Left lung (tissue), 10 donors: Measurements from ENCODE around the gene NUAK1. TPM values are rescaled to one million over a fixed set of nuclear protein-coding genes. Genes with fewer than 3 reads are reported as not detected.
A peak's percentile ranks its signal among the peaks of the same experiment; 100 is the strongest.

Experiments
- ATAC-seq: fragments of 200-7000 bp; cut with Tn5 transposase; one replicate; pipeline ENCODE4 v1.9.1; 2020; ENCODE audit warnings: moderate library complexity
- DNase-seq, 4 donors: peaks; one replicate each; pipeline ENCODE4 v3.0.0-alpha.2; 2013 to 2020
- H3K27ac ChIP-seq, 2 donors: fragments of 200-600 bp; sonication (generic) in 1 of 2; one replicate each; pipeline versions ENCODE4 v1.5.0 to v1.8.0; 2020 to 2021
- H3K27me3 ChIP-seq, 2 donors: fragments of 200-600 bp; sonication (generic) in 1 of 2; one replicate each; pipeline versions ENCODE4 v1.5.0 to v1.8.0; 2020 to 2021
- H3K36me3 ChIP-seq, 2 donors: fragments of 200-600 bp; sonication (generic) in 1 of 2; one replicate each; pipeline versions ENCODE4 v1.5.0 to v1.8.0; 2020 to 2021
- H3K4me1 ChIP-seq, 2 donors: fragments of 200-600 bp; one replicate each; pipeline ENCODE4 v1.8.0; 2021
- H3K4me3 ChIP-seq, 2 donors: fragments of 200-600 bp; sonication (generic) in 1 of 2; one replicate each; pipeline versions ENCODE4 v1.5.0 to v1.8.0; 2020 to 2021; ENCODE audit warnings: mild to moderate bottlenecking in 1 of 2
- H3K9me3 ChIP-seq, 2 donors: fragments of 200-600 bp; sonication (generic) in 1 of 2; one replicate each; pipeline versions ENCODE4 v1.5.0 to v1.8.0; 2020 to 2021
- intact Hi-C, 2 donors: fragments of 100-400 bp; cut with DNase I; formaldehyde crosslinking; loops; one replicate each; pipeline versions ENCODE4 v1.11.2 to v1.14.2; 2022
- polyA plus RNA-seq, 6 donors: library from polyadenylated mRNA; unstranded; fragments of 120-200 nt; gene quantifications; one replicate each; pipeline ENCODE4 v1.2.1, GENCODE V29; 2013; ENCODE audit not compliant: insufficient read length in 6 of 6
- total RNA-seq, 2 donors: library from RNA; stranded (reverse); fragmentation: NEBNext Ultra II Directional; extraction: Animal tissue kit (Norgen Biotek cat#: 25700); gene quantifications; one replicate each; pipeline ENCODE4 v1.2.1, GENCODE V29; 2021
- TF ChIP-seq, protein P1 (sequence below), 2 donors: fragments of 200-600 bp; sonication (generic) in 1 of 2; IDR thresholded peaks; one replicate each; pipeline versions ENCODE4 v1.5.0 to v1.8.0; 2021; ENCODE audit warnings: antibody characterized with exemption in 2 of 2
- donor health status: DM: no; HTN: yes; CAD: no.
- donor health status: DM: no; HTN: no; CAD: no.

Gene NUAK1
- total and polyA plus RNA-seq, 8 donors: 6.5 to 11.7 (median 8.1) TPM

GRCh38 chr12:106174876-106175275 is 36.1 kb upstream of the NUAK1 start:
- TF ChIP-seq, protein P1, sequence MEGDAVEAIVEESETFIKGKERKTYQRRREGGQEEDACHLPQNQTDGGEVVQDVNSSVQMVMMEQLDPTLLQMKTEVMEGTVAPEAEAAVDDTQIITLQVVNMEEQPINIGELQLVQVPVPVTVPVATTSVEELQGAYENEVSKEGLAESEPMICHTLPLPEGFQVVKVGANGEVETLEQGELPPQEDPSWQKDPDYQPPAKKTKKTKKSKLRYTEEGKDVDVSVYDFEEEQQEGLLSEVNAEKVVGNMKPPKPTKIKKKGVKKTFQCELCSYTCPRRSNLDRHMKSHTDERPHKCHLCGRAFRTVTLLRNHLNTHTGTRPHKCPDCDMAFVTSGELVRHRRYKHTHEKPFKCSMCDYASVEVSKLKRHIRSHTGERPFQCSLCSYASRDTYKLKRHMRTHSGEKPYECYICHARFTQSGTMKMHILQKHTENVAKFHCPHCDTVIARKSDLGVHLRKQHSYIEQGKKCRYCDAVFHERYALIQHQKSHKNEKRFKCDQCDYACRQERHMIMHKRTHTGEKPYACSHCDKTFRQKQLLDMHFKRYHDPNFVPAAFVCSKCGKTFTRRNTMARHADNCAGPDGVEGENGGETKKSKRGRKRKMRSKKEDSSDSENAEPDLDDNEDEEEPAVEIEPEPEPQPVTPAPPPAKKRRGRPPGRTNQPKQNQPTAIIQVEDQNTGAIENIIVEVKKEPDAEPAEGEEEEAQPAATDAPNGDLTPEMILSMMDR (IDR thresholded peaks at IDR 0.05): no peak
- intact Hi-C loops: no loop called here
- ATAC-seq: no peak
- H3K4me3 ChIP-seq: no peak overlapping the region
- peaks cover 0 to 4% of the 10 kb centered on the region in 2 donors for H3K27me3 ChIP-seq
- no peaks in the 10 kb centered on the region for H3K4me1 ChIP-seq
- no peaks in the 10 kb centered on the region for H3K9me3 ChIP-seq
- H3K36me3 ChIP-seq: no peaks in the 10 kb centered on the region
- DNase-seq: no peak
- H3K27ac ChIP-seq: no peak overlapping the region

GRCh38 chr12:106173442-106173841 is 34.7 kb upstream of the NUAK1 start:
- Histone ChIP-seq H3K27me3 (peaks cover 0 to 4% of the 10 kb centered on the region in 2 donors), H3K9me3 (no peaks in the 10 kb centered on the region), H3K4me3 (no peak overlapping the region), H3K36me3 (no peaks in the 10 kb centered on the region), H3K27ac (no peak overlapping the region), H3K4me1 (no peaks in the 10 kb centered on the region)
- TF ChIP-seq, protein P1 (IDR thresholded peaks at IDR 0.05): no peak
- DNase-seq (no peak), ATAC-seq (no peak)
- intact Hi-C loops: no loop called here

- intact Hi-C loops: no loop called here
- no peak overlapping the region for H3K27ac ChIP-seq
- peaks cover 0 to 4% of the 10 kb centered on the region in 2 donors for H3K27me3 ChIP-seq
- TF ChIP-seq, protein P1 (IDR thresholded peaks at IDR 0.05): no peak
- no peaks in the 10 kb centered on the region for H3K4me1 ChIP-seq
- H3K36me3 ChIP-seq: no peaks in the 10 kb centered on the region
- DNase-seq: peak in 1 of 4 donors; percentile 16
- H3K9me3 ChIP-seq: no peaks in the 10 kb centered on the region
- ATAC-seq: no peak
- H3K4me3 ChIP-seq: no peak overlapping the region
These were observed 32.5 kb upstream of the NUAK1 start for GRCh38 chr12:106171117-106171750.

GRCh38 chr12:106170285-106170684 is 31.5 kb upstream of the NUAK1 start:
- Histone ChIP-seq H3K9me3 (no peaks in the 10 kb centered on the region), H3K4me3 (no peak overlapping the region), H3K4me1 (no peaks in the 10 kb centered on the region), H3K27ac (no peak overlapping the region), H3K36me3 (no peaks in the 10 kb centered on the region), H3K27me3 (peaks cover 0 to 4% of the 10 kb centered on the region in 2 donors)
- intact Hi-C loops: no loop called here
- DNase-seq (no peak), ATAC-seq (no peak)
- TF ChIP-seq, protein P1 (IDR thresholded peaks at IDR 0.05): no peak

DNA sequence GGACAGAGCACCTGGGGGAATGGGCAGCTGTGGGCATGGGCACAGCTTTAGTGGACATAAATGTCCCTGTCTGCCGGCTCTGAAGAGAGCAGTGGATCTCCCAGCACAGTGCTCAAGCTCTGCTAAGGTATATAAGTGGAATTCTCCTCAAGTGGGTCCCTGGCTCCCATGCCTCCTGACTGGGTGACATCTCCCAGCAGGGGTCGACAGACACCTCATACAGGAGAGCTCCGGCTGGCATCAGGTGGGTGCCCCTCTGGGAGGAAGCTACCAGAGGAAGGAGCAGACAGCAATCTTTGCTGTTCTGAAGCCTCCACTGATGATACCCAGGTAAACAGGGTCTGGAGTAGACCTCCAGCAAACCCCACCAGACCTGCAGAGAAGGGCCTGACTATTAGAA is 25.0 kb upstream of the NUAK1 start:
- no peak for DNase-seq
- Histone ChIP-seq H3K4me1 (no peaks in the 10 kb centered on the region), H3K27ac (no peak overlapping the region), H3K9me3 (no peaks in the 10 kb centered on the region), H3K4me3 (no peak overlapping the region), H3K27me3 (no peaks in the 10 kb centered on the region), H3K36me3 (no peaks in the 10 kb centered on the region)
- no peak for ATAC-seq
- TF ChIP-seq, protein P1 (IDR thresholded peaks at IDR 0.05): no peak
- intact Hi-C loops: no loop called here
